Activated CD4-positive, CD25-positive, alpha-beta regulatory T cell treated with anti-CD3 and anti-CD28 coated beads, Interleukin-2, amount 50 U/mL, for 24 hours (primary cell): Measurements from ENCODE around the gene SNAI1.

Experiments used
- ATAC-seq, 2 donors: fragments of 150-1000 bp; cut with Tn5 transposase; one replicate each; pipeline ENCODE4 v1.10.0; 2021; ENCODE audit warnings: mild to moderate bottlenecking in 1 of 2, moderate library complexity in 1 of 2

The SNAI1 gene

DNA sequence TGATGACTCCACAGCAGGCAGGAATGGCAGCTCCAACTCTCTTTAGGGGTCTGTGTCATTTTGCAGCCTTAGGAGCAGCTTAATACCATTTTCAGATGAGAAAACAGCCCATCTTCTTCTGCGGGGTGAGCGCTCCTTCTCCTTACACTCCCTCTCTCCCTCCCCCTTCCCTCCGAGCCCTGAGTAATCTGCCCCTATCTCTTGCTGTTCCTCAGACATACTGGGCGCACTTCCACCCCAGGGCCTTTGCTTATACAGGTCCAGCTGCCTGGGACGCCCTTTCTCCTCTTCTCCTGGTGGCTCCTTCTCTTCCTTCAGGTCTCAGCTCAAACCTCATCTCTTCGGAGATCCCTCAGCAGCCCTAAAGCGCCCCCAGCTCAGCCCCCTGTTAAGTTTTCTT is 54.8 kb downstream of the SNAI1 start:
- no peak for ATAC-seq

DNA sequence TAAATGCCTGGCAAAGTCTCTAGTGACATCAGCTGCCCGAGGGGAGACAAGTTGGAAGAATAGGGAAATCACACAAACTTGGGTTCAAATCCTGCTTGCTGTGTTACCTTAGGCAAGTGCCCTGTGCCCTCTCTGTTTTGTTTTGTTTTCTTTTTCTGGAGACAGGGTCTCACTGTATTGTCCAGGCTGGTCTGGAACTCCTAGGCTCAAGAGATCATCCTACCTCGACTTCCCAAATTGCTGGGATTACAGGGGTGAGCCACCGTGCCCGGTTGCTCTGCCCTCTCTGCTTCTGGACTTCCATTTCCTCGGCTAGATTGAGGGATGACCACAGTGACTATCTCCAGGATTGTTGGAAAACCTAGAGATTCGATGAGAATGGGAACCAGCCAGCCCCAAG is 55.4 kb downstream of the SNAI1 start:
- ATAC-seq: no peak
